Dedifferentiated amniotic fluid mesenchymal stem cell (primary cell): ENCODE measurements around the gene TBC1D26.
"Not testable (repeated sequence)": the region's sequence is repeated elsewhere in the genome, so short reads cannot be mapped to it uniquely, and the experiment has no call there.

Source experiments
- DNase-seq: peaks from one replicate; pipeline ENCODE4 v3.0.0-alpha.2; 2016; ENCODE audit errors: extremely low spot score

The TBC1D26 gene

GRCh38 chr17:15744074-15744676 lies 12.1 kb downstream of the TBC1D26 start:
- no peak for DNase-seq

DNA sequence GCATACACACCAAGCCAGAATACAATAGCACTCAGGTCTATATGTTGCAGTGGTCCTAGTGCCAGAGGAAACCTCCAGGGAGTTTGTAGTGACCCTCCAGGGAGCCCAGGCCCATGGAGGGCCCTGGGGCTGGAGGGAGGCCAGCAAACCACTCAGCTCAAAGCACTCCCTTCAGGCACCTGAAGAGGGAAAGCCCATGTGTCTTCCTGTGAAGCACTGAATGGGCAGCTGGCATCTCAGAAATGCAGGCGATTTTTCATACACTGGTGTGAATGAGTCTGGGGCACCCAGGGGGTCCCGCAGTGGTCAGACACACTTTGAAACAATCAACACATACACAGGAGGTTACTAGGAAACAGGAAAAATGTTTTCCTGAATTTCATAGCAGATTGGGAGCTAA lies 12.8 kb downstream of the TBC1D26 start:
- no peak for DNase-seq

DNA sequence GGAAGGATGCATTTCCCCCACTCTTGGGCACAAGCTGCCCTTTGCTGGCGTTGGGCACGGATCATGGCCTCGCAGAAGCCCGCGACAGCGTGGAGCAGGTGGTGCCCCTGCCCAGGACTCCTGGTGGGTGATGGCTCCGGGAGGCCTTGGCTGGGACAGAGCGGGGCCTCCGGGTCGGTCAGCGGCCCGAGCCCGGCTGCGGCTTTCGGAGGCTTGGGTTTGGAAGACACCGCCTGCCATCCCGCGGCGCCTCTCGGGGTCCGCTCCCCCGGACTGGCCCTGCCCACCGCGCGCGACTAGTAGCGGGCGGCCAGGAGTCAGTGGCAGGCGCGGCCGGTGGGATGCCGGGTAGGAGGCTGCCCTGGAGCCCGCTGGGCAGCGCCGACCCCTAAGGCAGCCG lies 17.3 kb downstream of the TBC1D26 start:
- DNase-seq, result not testable (repeated sequence)

DNA sequence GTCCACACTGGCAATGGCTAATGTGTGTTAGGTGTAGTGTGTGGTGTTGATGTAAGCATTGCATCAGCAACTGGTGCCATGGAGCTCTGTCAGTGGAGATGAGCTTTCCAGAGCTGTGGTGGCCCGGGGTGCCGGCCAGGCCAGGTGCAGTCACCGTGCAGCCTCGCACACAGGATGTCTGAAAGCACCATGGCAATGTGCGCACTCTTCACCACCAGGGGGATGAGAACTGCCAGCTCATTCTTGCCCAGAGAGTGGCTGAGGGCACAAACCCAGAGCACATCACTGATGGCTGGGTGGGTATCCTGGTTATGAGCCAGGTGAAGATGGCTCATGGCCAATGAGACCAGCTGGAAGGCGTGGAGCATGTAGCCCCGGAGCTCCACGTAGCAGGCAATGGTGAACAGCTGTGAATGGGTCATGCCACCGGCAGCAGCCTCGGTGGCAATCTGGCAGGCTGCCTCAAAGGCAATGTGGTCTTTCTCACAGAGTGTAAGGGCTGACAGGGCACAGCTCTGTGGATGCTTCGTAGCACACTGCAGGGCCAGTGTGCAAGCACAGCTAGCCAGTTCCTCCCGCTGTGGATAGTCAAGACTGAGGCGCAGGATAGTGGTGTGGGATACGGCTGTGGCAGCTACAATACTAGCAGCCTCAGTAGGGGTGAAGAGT lies 36.9 kb downstream of the TBC1D26 start:
- not testable (repeated sequence) for DNase-seq

DNA sequence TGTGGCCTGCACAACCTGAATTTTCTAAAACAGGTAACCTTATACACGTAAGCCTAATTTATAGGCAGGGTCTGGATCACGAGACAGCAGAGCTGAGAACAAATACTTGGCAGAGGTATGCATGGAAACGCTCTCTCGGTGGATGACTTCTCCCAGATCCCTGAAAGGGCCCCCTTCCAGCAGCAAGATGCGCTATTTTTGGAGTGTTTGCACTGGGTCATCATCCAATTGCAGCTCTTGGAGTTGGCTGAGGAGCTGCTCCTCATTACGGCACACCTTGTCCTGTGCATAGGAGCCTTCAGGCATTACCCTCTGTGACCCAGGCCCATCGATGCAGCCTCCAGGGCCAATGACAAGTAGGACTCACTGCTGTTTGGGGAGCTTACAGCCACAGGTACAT lies 38.6 kb downstream of the TBC1D26 start:
- not testable (repeated sequence) for DNase-seq

GRCh38 chr17:15776871-15777270 lies 44.8 kb downstream of the TBC1D26 start:
- DNase-seq, result no peak

DNA sequence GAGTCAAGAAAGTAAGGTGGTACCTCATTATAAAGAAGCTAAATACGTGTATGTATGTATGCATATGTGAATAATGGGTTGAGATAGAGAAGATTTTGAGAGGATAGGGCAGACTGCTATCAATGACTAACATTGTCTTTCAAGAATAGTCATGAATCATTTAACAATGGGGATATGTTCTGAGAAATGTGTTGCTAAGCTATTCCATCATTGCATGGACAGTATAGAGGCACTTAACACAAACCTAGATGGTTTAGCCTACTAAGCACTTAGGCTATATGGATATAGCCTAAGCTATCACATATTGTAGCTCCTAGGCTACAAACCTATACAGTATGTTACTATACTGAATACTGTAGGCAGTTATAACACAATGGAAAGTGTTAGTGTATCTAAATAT lies 45.2 kb downstream of the TBC1D26 start:
- DNase-seq, result no peak

DNA sequence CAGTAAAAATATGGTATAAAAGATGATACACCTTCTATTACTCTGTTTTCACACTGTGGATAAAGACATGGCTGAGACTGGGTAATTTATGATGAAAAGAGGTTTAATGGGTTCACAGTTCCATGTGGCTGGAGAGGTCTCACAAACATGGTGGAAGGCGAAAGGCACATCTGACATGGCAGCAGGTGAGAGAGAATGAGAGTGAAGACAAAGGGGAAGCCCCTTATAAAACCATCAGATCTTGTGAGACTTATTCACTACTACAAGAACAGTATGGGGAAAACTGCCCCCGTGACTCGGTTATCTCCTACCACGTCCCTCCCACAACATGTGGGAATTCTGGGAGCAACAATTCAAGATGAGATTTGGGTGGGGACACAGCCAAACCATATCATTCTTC lies 45.6 kb downstream of the TBC1D26 start:
- DNase-seq, result no peak

- DNase-seq, result no peak
Observed at GRCh38 chr17:15779119-15779518, 47.0 kb downstream of the TBC1D26 start.

DNA sequence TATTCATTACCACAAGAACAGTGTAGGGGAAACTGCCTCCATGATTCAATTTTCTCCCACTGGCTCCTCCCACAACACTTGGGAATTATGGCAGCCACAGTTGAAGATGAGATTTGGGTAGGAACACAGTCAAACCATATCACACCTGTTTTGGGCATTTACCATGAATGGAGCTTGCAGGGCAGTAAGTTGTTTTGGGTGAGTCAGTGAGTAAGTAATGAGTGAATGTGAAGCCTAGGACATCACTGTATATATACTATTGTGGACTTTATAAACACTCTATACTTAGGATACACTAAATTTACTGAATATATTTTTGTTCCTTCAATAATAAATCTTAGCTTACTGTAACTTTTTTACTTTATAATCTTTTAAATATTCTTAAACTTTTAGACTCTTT lies 48.1 kb downstream of the TBC1D26 start:
- no peak for DNase-seq

- DNase-seq, result no peak
Observed at GRCh38 chr17:15782866-15783265, 50.8 kb downstream of the TBC1D26 start.

- DNase-seq, result no peak
Observed at GRCh38 chr17:15783461-15783860, 51.4 kb downstream of the TBC1D26 start.

DNA sequence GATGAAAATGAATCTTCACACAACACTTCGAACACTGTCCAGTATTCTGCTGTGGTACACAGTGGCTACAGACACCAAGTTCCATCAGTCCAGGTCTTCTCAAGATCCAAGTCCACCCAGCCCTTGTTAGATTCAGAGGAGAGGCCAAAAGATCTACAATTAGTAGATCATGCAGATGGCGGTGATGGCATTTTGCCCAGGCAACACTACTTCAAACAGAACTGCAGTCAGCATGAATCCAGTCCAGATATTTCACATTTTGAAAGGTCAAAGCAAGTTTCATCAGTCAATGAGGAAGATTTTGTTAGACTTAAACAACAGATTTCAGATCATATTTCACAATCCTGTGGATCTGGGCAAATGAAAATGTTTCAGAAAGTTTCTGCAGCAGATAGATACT lies 52.3 kb downstream of the TBC1D26 start:
- not testable (repeated sequence) for DNase-seq

DNA sequence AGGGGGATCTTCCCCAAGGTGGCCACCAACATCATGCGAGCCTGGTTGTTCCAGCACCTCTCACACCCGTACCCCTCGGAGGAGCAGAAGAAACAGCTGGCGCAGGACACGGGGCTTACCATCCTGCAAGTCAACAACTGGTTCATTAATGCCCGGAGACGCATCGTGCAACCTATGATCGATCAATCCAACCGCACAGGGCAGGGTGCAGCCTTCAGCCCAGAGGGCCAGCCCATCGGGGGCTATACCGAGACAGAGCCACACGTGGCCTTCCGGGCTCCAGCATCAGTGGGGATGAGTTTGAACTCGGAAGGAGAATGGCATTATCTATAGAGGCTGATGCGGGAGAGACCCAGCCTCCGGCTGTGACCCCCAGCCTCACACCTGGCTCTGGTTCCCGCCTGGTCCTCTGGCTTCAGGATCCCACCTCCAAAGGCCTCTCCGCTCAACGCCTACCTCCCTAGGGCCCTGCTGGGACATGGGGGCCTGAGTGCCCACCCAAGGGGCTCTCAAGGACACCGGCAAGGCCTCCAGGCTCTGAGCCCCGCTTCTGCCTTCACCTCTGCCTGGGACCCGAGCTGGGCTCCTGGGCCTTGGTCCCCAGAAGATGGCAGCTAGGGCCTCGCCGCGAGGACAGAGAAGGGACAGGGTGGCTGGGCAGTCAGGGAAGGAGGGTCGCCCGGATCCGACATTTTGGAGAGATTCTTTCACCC lies 55.4 kb downstream of the TBC1D26 start:
- DNase-seq, result not testable (repeated sequence)

- DNase-seq, result not testable (repeated sequence)
Observed at GRCh38 chr17:15788365-15788764, 56.3 kb downstream of the TBC1D26 start.
